Measurements from ENCODE around the gene DYSF.

The DYSF gene

DNA sequence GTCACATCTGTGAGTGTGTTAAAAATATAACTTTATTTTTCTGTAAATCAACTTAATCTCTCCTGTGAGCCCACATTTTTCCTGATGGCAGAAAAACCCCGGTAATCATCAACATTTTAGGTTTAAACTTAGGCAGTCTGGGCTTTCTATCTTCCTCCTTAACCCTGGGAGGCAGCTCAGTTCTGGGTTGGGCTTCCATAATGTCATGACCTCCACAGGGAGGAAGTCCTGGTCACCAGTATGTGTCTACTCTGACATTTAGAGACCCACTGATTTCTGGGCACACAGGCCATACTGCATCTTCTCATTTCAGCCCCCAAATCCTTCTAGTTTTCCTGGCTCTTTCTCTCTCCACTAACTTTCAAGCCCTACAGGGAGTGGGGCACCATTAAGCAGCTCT lies 181.2 kb downstream of the DYSF start:
- H3K4me3 ChIP-seq (replicated peaks; ENCODE audit: low read depth, low read length): no peak overlapping the region
- no peak for DNase-seq (ENCODE audit: low read depth)
- TF ChIP-seq, protein P1, sequence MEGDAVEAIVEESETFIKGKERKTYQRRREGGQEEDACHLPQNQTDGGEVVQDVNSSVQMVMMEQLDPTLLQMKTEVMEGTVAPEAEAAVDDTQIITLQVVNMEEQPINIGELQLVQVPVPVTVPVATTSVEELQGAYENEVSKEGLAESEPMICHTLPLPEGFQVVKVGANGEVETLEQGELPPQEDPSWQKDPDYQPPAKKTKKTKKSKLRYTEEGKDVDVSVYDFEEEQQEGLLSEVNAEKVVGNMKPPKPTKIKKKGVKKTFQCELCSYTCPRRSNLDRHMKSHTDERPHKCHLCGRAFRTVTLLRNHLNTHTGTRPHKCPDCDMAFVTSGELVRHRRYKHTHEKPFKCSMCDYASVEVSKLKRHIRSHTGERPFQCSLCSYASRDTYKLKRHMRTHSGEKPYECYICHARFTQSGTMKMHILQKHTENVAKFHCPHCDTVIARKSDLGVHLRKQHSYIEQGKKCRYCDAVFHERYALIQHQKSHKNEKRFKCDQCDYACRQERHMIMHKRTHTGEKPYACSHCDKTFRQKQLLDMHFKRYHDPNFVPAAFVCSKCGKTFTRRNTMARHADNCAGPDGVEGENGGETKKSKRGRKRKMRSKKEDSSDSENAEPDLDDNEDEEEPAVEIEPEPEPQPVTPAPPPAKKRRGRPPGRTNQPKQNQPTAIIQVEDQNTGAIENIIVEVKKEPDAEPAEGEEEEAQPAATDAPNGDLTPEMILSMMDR (IDR thresholded peaks at IDR 0.05; ENCODE audit: low read length, missing control alignments): no peak

GRCh38 chr2:71635798-71636197 lies 182.4 kb downstream of the DYSF start:
- no peak for DNase-seq (ENCODE audit: low read depth)
- TF ChIP-seq, protein P1 (IDR thresholded peaks at IDR 0.05; ENCODE audit: low read length, missing control alignments): no peak

DNA sequence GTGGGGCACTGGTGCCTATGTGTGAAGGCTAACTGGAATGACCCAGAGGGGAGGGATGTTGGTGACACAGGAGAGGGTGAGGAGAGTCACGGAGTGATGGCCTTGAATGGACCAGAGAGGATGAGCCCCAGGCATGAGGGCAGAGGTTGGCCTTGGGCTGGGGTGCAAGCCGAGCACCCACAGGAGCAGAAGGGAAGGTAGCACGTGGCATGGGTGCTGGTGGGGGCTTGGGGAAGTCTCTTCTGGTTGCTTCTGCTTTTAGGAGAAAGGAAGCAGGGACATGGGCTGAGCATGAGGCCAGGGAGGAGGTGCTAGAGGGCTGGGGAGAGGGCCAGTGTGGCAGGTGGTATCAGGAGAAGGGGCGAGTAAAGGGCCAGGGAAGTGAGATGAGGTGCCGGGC lies 183.8 kb downstream of the DYSF start:
- H3K4me3 ChIP-seq (replicated peaks; ENCODE audit: low read depth, low read length): no peak overlapping the region
- TF ChIP-seq, protein P1 (IDR thresholded peaks at IDR 0.05; ENCODE audit: low read length, missing control alignments): no peak
- no peak for DNase-seq (ENCODE audit: low read depth)

More at GRCh38 chr2:71635798-71636197, 182.4 kb downstream of the DYSF start:
- H3K4me3 ChIP-seq (replicated peaks; ENCODE audit: low read depth, low read length): no peak overlapping the region

DNA sequence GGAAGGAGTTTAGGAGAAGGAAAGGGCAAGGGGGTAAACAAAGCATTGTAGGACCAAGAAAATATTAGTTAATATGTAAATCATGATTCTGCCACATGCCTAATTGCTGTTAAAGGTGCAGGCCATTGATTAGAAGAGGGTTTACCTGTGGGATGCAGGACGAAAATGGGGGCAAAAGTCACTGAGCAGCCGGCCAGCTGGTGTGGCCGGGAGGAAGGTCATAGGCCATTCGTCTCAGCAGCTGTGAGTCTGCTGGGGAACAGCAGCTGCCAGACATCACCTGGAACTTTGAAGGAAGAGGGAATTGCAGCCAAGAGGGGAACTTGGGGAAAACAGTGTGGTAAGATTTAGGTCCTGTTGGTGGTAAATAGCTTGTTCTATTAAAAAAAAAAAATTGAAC lies 184.4 kb downstream of the DYSF start:
- DNase-seq (ENCODE audit: low read depth): no peak
- TF ChIP-seq, protein P1 (IDR thresholded peaks at IDR 0.05; ENCODE audit: low read length, missing control alignments): no peak
- H3K4me3 ChIP-seq (replicated peaks; ENCODE audit: low read depth, low read length): no peak overlapping the region

DNA sequence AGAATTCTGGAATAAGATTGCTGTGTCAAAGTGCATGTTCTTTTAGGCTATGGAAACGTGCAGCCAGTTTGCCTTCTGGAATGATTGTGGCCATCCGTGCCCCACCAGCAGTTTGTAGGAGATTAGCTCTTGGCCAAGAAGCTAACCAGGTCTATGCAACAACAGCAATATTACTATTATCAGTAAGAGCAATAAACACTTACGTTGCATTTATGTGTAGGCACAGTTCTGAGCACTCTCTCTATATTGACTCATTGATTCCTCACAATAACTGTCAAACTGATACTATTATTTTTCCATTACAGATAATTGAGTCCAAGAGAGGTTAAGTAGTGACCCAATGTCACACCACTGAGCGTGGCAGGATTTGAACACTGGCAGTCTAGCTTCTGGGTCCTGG lies 186.4 kb downstream of the DYSF start:
- DNase-seq (ENCODE audit: low read depth): no peak
- TF ChIP-seq, protein P1 (IDR thresholded peaks at IDR 0.05; ENCODE audit: low read length, missing control alignments): no peak
- H3K4me3 ChIP-seq (replicated peaks; ENCODE audit: low read depth, low read length): no peak overlapping the region

DNA sequence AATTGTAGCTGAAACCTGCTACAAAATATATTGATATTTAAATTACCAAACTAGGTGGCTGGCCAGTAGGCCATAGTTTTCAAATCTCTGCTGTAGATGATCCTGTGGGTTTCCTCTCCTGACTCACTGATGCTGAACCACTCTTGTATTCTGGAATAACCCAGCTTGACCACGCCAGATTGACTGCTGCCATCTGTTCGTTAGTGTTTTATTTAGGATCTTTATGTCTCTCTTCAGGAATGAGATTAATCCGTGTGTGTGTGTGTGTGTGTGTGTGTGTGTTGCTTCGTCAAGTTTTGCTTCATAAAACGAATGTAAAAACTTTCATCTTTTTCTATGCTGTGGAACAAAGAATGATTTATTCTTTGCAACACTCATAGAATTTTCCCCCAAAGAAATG lies 187.1 kb downstream of the DYSF start:
- no peak for DNase-seq (ENCODE audit: low read depth)
- TF ChIP-seq, protein P1 (IDR thresholded peaks at IDR 0.05; ENCODE audit: low read length, missing control alignments): no peak
- H3K4me3 ChIP-seq (replicated peaks; ENCODE audit: low read depth, low read length): no peak overlapping the region

- TF ChIP-seq, protein P1 (IDR thresholded peaks at IDR 0.05; ENCODE audit: low read length, missing control alignments): no peak
- no peak for DNase-seq (ENCODE audit: low read depth)
These were observed 190.5 kb downstream of the DYSF start for GRCh38 chr2:71643674-71644357.

More at GRCh38 chr2:71643674-71644357, 190.5 kb downstream of the DYSF start:
- no peak overlapping the region for H3K4me3 ChIP-seq (replicated peaks; ENCODE audit: low read depth, low read length)
